H4 (cell line): ENCODE results near the gene ZNF526. TPM values are rescaled to one million over a fixed set of nuclear protein-coding genes. Genes with fewer than 3 reads are reported as not detected.

ENCODE experiments used
- DNase-seq: peaks from one replicate; pipeline ENCODE4 v3.0.0-alpha.2; 2015; ENCODE audit warnings: low spot score
- total RNA-seq: library from RNA; depleted of rRNA; stranded (reverse); fragments of >200 nt; shearing (Covaris generic); gene quantifications from 2 replicates; pipeline ENCODE4 v1.2.3, GENCODE V29; 2014

ZNF526 gene
- total RNA-seq, 1 experiment from 2014 or later = 4.1 TPM

DNA sequence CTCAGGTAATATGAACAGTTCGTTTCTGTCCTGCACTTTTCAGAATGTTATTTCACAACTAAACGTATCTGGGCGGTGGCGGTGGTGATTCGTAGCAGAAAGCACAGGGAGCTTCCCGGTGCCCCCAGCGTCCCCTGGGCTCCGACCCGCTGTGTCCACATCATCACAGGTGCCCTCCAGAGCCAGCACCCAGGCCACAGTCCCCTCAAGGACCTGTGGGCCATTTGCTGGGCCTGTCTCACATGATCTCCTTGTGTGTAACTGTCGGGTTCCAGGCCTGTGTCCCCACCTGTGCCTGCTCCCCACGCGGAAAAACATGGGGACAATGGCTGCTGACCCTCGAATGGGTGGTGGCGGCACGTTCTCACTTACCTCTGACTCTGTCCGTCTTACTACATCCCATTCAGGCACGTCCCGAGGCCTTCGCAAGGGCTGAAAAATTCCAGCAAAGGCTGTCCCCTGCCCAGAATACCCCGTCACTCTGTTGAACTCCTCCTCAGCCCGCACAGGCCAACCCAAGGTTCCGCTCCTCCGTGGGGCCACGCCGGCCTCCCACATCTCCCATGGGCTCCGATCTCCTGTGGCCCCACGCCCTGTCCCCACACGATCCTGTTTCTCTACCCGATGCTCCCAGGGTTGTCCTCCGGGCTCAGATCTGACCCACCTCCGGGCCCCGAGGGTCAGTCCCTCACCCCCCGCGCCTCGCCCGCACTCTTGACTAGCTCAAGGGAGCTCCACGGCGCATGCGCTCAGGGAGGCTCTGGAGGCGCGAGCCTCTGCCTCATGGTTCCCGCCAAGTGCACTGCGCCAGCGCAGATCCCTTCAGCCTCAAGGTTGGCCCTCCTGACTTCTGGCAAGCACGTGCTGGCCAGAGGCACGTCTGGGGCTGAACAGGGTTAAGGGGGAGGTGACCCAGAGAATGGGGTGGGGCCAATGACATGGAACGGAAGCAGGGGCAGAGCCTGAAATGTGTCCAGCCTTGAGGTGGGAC is 23.8 kb upstream of the ZNF526 start:
- no peak for DNase-seq

DNA sequence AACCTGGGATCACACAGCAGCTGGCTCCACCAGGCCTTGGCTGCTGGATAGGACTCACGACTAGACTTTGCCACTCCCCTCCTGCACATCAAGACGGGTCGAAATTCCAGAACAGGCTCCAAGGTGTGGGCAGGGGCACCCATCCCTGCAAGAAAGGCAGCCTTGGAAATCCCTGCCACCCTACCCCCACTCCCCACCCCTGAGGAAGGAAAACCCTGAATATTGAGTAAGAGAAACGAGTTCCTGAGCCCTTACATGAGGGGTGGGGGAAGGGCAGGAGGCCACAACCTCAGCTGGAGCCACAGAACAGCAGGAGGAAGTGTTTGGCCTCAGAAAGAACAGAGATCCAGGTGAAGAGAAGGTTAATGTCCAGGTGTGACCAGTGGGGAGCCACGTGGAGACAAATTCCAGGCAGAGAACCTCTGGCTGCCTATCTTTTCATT is 22.7 kb upstream of the ZNF526 start:
- DNase-seq = no peak

DNA sequence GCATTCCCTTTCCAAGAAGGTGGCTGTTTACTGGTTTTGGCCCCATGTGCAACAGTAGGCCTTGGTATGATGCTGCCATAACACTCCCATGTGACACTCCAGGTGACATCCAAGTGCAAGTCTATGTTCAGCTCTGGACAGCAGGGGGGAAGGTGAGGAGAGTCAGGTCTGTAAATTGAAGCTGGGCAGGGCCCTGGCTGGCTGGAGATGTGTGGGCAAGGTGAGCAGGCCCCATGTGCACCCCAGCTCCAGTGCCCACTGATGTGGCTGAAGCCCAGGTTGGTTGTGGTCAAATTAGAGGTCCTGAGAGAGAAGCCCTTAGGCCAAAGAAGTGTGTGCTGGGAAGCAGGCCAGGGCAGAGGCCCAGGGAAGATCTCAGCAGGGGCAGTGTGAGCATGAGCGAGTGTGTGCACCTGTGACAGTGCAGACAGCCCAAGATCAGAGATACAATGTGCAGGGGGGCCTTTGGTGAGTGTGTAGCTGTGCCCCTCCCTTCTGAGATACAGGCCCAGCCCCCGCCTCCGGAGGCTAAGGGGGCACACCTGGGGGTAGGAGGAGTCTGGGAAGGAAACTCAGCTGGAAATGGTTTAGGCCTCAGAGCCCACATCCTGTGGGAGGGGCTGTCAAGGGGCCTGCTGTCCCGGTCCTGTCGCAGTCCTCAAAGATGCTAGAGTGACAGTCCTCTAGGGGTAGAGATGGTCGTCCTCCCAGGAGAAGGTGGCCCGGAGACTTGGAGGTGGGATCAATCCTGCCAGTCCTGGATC is 21.3 kb upstream of the ZNF526 start:
- no peak for DNase-seq

DNA sequence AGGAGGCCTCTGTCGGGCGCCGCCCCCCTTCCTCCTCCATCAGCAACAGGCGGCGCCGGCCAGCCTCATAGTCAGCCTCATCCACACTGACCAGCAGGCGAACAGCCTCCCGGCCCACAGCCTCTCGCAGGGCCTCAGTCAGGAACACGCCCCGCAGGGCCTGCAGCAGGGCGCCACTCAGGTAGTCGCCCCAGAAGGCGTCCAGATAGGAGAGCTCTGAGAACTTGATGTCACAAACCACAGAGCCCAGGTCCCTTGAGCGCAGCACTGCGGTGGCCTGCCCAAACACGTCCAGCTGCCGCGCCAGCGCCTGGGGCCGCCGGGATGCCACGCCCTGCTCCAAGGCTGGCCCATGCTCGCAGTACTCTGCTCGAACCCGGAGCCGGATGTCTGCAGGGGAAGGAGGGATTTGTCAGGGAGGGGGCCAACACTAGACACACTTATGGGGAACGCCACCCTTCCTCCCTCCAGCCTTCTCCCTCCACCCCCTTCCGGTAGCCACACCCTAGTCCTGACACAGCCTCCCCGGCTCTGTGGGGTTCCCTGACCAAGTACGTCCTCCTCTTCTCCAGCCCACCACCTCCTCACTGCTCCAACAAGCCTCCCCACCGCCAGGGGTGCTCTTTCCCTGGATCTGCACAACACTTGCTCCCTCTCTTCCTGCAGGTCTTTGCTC is 20.5 kb upstream of the ZNF526 start:
- no peak for DNase-seq

DNA sequence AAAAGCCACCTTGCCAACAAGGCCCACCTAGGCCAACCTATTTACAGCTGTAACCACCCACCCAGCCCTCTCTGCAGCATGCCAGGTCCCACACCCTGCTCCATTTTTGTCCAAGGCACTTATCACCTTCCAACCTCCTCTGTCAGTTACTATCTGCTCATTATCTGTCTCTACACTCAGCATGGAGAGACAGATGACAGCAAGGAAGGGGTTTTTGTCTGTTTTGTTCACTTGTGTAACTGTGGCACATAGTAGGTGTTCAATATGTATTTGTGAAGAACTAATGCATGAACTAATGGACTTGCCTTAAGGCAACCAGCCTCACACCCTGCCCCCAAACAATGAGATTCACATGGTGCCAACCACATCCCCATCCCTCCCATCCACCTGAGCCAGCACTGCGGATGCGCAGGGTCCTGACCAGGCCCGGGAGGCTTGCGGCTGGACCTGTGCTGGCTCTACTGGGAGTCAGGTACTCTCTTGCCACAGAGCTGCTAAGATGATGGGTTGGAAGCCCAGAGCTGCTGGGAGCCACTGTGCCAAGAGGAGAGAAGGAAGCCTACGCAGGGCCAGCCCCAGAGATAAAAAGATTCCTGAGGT is 19.9 kb upstream of the ZNF526 start:
- DNase-seq = no peak

DNA sequence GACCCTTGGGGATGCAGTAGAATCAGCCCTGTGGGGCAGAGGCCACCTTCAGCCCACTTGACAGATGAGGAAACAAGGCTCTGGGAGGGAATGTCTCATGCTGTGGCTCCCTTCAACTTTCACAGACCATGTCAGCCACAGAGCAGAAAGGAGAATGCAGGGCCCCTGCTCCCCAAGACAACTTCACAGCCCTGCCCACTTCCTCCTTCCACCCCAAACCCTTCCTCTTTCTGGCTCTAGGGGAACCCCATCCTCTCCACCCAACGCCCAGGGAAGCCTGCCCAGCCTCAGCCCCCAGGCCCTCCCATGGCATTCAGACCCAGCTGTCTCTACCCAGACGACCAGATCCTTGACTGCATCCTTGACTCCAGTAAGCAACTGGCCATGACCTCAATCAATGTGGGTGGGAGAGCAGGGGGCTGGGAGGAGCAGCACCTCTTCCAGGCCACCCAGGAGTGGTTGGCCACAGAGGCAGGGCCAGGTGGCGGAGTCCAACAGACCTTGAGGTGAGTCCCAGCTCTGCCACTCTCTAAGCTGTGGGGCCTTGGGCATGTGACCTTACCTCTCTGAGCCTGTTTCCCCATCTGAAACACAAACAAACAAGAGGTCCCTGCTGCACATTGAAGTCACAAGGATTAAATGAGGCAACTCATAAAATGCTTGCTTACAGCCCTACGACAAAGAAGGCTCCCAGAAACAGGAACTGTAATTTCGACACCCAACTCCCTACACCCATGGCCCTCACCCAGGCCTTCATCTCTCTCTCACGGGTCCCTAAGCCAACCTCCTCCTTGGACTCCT is 18.4 kb upstream of the ZNF526 start:
- no peak for DNase-seq

DNA sequence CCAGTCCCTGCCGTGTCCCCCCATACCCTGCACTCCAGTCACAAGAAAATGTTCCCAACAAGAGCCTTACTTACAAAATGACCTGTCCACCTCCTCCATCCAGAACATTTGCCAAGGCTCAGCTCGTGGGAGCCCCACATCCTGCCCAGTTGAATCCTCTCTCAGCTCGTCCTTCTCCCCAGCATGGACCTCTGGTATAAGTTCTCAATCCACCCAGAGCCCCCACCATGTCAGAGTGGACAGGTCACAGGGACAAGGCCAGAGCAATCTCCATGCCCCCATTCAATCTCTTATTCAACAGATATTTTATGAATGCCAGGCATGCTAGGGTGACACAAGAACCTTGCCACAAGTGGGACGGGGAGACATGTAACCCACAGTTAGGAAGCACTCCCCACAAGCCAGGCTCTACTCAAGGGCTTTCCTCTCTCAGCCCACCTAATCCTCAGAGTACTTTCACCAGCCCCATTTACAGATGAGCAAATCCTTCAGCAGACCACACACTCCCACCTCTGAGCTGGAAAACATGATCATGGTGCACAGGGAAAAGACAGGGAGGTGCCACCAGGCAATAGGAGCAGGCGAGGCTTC is 17.7 kb upstream of the ZNF526 start:
- DNase-seq = no peak

DNA sequence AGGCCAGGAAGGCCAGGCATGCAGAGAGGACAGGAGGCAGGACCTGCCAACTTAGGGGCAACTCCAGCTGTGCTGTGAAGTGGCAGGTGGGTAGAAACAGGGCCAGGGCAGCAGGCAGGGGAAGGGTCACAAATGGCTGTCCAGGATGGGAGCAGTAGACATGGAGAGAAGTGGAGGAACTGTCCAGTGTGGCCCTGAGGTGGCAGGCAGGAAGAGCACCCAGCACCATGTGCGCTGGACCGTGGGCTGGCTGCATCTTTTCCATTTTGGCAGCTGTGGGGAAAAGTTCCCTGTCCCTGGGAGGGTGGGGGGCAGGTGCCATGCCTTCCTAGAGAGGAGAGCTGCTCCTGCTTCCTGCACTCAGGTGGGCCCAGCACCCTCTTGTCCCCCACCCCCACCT is 16.4 kb upstream of the ZNF526 start:
- DNase-seq = no peak

DNA sequence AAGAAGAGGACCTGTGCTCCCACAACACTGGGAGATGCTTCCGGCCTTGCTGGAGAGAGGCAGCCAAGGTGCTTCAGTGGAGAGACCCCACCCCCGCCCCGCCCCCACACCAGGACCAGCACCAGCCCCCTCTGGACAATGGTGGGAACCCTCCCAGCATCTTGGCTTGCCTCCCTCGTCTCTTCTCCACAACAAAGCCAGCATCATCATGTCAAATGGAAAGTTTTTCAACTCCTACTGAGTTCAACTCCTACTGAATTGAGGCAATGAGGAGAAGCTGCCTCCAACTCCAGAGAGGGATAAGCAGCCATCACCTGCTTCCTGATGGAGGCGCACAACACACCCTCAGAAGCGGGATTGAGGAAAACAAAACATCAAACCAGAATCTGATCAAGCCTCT is 15.4 kb upstream of the ZNF526 start:
- no peak for DNase-seq

DNA sequence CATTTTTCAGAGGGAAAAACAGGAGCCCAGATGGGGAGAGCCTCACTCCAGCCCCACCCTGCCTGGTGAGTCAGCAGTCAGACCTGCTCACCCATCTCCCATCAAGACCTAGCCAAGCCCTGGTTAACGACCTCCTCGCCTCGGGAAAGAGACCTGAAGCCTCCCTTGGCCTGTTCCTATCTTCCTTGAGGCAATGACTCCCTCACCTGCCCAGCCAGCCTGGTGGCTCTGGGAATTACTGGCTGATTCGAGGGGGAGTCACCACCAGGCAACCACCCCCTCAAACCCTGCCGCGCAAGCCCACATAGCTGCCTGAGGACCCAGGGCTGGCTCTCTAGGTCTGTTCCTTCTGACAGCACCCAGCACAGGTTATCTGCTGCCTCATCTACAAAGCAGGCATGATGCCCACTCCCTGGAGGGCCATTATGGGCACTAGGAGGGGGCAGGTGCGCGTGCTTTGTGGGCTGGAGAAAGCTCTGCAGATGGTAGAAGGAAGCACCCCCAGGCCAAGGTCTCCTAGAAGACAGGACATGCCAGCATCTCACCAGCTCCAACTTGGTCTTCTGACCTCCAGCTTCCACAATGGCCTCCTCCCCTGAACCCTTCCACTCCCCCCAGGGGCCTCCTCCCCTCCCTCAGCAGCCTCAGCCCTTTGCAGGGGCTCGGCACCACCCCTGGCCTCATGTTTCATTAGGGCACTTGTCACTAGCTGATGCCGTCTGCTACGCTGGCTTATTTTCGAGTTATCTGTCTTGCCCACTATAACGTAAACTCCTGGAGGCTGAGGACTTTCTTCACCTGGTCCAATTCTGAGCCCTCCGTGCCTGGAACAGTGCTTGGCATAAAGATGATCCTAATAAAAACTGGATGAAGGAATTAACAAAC is 13.0 kb upstream of the ZNF526 start:
- peak; percentile 37 for DNase-seq

DNA sequence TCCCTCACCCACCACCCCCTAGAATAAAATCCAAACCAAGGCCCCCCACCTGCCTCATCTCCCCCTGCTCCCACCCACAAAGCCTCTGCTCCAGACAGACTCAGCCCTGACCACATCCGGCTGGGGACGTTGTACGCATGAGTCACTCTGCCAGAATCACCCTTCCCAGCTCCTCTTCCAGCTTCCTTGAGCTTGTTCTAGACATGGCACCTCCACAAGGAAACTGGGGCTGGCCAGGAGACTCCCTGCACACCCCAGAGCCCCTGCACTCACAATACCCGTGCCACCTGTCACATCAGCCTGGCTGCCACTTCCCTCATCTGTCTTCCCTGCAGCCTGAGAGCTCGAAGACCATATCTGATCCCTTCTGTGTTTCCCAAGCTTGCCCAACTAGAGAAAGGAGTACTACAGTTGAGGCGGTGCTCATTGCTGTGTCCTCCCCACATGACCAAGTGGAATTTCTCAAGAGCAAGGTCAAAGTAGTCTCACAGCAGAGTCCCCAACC is 12.3 kb upstream of the ZNF526 start:
- DNase-seq = peak; percentile 87

DNA sequence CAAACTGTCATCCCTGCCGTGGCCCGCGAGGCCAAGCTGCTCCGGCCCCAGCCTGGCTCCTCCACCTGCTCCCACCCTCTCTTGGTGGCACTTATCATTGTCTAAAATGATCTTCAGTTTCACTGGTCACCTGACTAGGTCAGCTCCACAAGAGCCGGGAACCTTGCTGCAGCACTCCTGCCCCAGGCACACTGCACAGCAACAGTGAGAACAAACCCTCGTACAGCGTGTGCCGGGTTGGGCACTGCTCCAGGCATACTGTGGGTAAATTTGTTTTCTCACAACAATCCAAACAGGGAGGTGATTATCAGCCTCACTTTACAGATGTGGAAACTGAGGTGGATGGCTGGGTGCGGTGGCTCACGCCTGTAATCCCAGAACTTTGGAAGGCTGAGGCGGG is 11.5 kb upstream of the ZNF526 start:
- DNase-seq = no peak

DNA sequence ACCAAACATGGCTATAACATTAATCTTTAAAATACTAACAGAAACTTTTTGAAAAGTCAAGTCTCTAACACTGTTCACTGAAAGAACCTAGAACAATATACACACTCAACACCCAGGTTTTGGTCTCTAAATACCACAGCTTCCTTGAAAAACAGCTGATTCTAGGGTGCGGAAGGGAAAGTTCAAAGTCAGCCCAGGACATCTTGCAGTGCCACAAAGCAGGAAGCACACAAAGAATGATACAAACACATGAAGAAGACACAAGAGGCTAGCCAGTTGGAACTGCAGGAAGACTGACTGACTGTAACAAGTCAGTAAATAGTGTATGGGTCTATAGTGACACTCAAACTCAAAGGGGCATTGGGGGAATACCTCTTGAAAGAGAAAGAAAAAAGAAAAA is 7.2 kb upstream of the ZNF526 start:
- DNase-seq = no peak

DNA sequence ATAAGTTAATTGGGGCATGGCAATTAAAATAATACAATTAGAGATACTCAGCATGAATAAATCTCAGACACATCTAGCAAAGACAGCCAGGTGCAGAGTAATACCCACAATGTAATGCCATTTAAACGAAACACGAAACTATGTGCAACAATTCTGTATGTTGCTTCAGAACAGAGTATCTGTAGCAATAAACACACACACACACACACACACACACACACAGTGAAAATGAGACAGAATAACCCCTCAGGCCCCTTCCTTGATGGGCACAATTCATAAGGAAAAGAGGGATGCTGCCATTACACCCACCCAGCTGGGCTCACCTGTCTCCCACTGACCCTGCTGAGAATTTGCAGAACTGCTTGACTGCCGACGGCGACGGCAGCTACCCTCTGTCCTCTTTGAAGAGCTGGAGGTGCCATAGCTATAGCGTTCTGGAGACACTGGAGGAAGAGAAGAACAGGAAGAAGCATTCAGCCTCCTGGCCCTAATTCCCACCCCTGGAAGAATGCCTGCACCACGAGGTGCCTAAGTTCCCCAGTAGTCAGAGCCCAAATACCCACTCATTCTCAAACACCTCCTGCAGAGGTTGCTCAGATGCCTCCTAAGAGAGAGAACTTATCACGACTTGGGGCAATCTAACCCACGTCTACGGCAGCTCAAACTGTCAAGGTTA is 5.2 kb upstream of the ZNF526 start:
- DNase-seq = no peak

DNA sequence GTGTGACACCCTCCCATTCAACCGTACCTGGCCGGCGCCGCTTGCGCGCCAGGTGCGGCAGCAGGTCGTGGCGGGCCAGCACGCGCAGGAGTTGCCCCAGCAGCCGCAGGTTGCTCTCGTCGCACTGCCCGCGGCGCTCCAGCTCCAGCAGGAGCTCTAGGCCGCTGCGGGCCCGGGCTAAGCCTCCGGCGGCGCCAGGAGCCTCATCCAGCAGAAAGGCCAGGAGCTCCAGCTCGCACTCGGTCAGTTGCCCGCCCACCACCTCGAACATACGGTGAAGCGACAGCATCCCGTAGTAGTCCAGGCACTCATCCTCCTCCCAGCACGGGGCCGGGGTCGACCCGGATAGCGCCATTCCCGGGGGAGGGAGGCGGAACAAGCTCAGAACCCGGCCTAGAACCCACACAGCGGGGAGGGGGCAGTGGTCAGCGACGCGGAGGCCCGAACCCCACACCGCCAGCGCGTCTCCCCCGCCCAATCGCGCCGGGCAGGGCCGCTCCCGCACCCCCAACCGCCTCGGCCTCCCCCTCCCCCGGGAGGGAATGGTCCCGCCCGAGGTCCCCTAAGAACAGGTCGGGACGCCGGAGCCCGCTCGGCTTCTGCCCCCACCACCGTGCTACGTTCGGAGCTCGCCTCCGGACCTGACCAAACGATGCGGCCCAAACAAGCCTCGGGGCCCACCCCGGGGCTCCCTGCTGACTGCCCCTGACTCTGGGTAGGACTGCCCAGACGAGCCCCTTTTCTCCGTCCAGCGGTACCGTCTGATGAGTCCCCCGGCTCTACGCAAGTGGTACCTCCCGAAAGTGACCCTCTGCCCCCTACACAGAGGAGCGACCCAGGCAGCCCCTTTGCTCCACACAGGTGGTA is 3.2 kb upstream of the ZNF526 start:
- no peak for DNase-seq

DNA sequence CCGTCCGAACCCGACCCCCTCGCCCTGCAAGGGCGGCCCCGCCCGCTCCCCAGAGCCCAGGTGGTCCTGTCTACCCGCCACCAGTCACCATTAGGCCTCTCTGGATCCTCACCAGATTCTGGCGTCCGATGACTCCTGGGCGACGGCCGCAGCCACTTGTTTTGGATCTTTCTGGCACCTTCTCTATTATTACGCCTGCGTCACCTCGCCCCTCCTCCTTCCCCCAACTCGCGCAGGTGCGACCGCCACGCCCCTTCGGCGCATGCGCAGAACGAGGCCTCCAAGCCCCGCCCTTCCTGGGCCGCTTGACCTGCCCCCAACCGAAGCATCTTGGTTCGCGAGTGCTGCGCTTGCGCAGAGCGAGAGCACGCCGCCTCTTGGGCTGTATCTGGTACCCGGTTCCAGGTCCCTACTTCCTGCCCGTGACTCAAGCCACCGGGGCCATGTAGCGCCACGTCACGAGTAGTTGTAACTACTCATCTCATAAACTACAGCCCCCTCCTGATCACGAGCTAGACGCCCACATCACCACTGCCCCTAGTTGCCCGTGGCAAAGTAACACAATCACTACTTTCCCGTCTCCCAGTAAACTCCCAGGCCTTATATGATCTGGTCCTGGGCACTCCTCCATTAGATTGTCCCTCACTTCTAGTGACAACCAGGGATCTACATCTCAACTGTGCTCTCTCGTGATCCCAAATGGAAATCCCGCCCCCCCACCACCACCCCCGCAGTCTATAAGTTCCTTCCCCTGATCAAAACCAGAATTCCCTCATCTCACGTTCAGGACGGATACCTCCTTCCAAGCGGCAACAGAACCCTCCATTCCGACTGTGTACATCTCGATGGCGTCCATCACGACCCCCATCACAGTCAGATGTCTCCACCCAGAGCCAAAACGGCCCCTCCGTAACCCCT is 2.3 kb upstream of the ZNF526 start, which contains the start of gene DEDD2:
TSS of gene DEDD2 (minus strand) at position 158 of the 918 bp plus-strand sequence. CDS start 670 bp downstream, outside the sequence.
- DNase-seq = peak; percentile 96

DNA sequence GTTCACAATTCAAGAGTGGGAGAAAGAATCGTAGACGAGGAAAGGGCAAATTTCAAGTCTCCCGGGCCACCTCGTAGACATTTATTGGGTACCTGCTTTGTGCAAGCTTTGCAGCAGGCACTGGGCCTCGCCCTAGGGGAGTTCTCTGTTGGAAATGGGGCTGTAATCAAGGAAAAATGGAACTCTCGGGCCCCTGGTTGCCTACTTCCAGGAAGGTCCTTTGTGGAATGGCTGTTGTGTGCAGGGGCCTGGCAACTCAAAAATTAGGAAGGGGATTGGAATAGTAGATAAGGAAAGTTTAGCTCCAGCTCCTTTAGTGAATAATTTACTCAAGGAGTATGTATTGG is 612 bp downstream of the ZNF526 start:
- no peak for DNase-seq
